KOPT-K1 (cell line): ENCODE results near the gene CCDC9B.

Source experiments
- H3K27ac ChIP-seq: fragments of 200-600 bp; sonication (generic); 2 replicates; pipeline ENCODE4 v1.5.1; 2016; ENCODE audit warnings: antibody characterized with exemption, mild to moderate bottlenecking, low read depth, low read length; ENCODE audit not compliant: poor library complexity, severe bottlenecking
- H3K36me3 ChIP-seq: fragments of 200-600 bp; sonication (generic); 2 replicates; pipeline ENCODE4 v1.5.1; 2017; ENCODE audit warnings: antibody characterized with exemption, mild to moderate bottlenecking, low read length, moderate library complexity; ENCODE audit not compliant: insufficient read depth
- H3K9me3 ChIP-seq: fragments of 200-600 bp; sonication (generic); 2 replicates; pipeline ENCODE4 v1.5.1; 2017; ENCODE audit warnings: antibody characterized with exemption, low read length, mild to moderate bottlenecking; ENCODE audit not compliant: insufficient read depth, poor library complexity, severe bottlenecking

Gene CCDC9B

GRCh38 chr15:40342416-40343320 lies 1.9 kb upstream of the CCDC9B start:
- H3K9me3 ChIP-seq, result no peaks in the 10 kb centered on the region
- H3K36me3 ChIP-seq, result no peaks in the 10 kb centered on the region
- H3K27ac ChIP-seq, result no peak overlapping the region

GRCh38 chr15:40340038-40340739 lies 550 bp downstream of the CCDC9B start:
- Histone ChIP-seq H3K27ac (no peak overlapping the region), H3K36me3 (no peaks in the 10 kb centered on the region), H3K9me3 (no peaks in the 10 kb centered on the region)

- no peaks in the 10 kb centered on the region for H3K36me3 ChIP-seq
- H3K27ac ChIP-seq, result no peak overlapping the region
- no peaks in the 10 kb centered on the region for H3K9me3 ChIP-seq
These were observed 1.2 kb downstream of the CCDC9B start for GRCh38 chr15:40339621-40339945.

- Histone ChIP-seq H3K9me3 (no peaks in the 10 kb centered on the region), H3K36me3 (no peaks in the 10 kb centered on the region), H3K27ac (no peak overlapping the region)
These were observed 1.7 kb downstream of the CCDC9B start for GRCh38 chr15:40338921-40339620.

- no peaks in the 10 kb centered on the region for H3K9me3 ChIP-seq
- H3K27ac ChIP-seq, result no peak overlapping the region
- no peaks in the 10 kb centered on the region for H3K36me3 ChIP-seq
These were observed 2.6 kb downstream of the CCDC9B start for GRCh38 chr15:40338041-40338657.

- Histone ChIP-seq H3K27ac (no peak overlapping the region), H3K9me3 (no peaks in the 10 kb centered on the region), H3K36me3 (no peaks in the 10 kb centered on the region)
These were observed 3.1 kb downstream of the CCDC9B start for GRCh38 chr15:40337597-40337996.

GRCh38 chr15:40336744-40337122 lies 4.0 kb downstream of the CCDC9B start:
- no peaks in the 10 kb centered on the region for H3K9me3 ChIP-seq
- H3K27ac ChIP-seq, result no peak overlapping the region
- H3K36me3 ChIP-seq, result no peaks in the 10 kb centered on the region

- no peaks in the 10 kb centered on the region for H3K36me3 ChIP-seq
- no peak overlapping the region for H3K27ac ChIP-seq
- H3K9me3 ChIP-seq, result no peaks in the 10 kb centered on the region
These were observed 4.6 kb downstream of the CCDC9B start for GRCh38 chr15:40335938-40336743.

GRCh38 chr15:40334941-40335795 lies 5.6 kb downstream of the CCDC9B start:
- H3K9me3 ChIP-seq, result no peaks in the 10 kb centered on the region
- H3K36me3 ChIP-seq, result no peaks in the 10 kb centered on the region
- peak overlapping the region; percentile 35 for H3K27ac ChIP-seq

- H3K36me3 ChIP-seq, result no peaks in the 10 kb centered on the region
- H3K27ac ChIP-seq, result peak overlapping the region; percentile 35
- no peaks in the 10 kb centered on the region for H3K9me3 ChIP-seq
These were observed 6.2 kb downstream of the CCDC9B start for GRCh38 chr15:40334541-40334940.

GRCh38 chr15:40333922-40334492 lies 6.7 kb downstream of the CCDC9B start:
- no peaks in the 10 kb centered on the region for H3K36me3 ChIP-seq
- peak overlapping the region; percentile 35 for H3K27ac ChIP-seq
- H3K9me3 ChIP-seq, result no peaks in the 10 kb centered on the region

- Histone ChIP-seq H3K36me3 (no peaks in the 10 kb centered on the region), H3K27ac (no peak overlapping the region), H3K9me3 (no peaks in the 10 kb centered on the region)
These were observed 8.5 kb downstream of the CCDC9B start for GRCh38 chr15:40332113-40332781.

GRCh38 chr15:40331637-40332036 lies 9.1 kb downstream of the CCDC9B start:
- Histone ChIP-seq H3K36me3 (no peaks in the 10 kb centered on the region), H3K9me3 (no peaks in the 10 kb centered on the region), H3K27ac (no peak overlapping the region)
